ENCODE data around the gene TMEM14C.

TMEM14C gene

GRCh38 chr6:10694302-10695085, 28.4 kb upstream of the TMEM14C start, which contains the start of the genes C6orf52 and PAK1IP1:
Gene C6orf52, minus strand, starts transcription at chr6:10694616. Its CDS starts 7,066 bp downstream, at chr6:10687550.
Gene PAK1IP1, plus strand, starts transcription at chr6:10694972. Its CDS starts 14 bp downstream, at chr6:10694986.
- TF ChIP-seq POLR2A (IDR thresholded peaks at IDR 0.05; ENCODE audit: extremely low read depth, insufficient read length) (peak; percentile 86), MAX (IDR thresholded peaks at IDR 0.05; ENCODE audit: low read depth, low read length) (peak; percentile 98), CTCF (IDR thresholded peaks at IDR 0.05; ENCODE audit: low read depth, low read length) (no peak), MYC (IDR thresholded peaks at IDR 0.05; ENCODE audit: low read depth, low read length) (peak; percentile 96; the same call in 1 of the 2 replicates)
- DNase-seq (ENCODE audit: low read depth) = peak; percentile 96
- peak within 1 kb of the TSS; percentile 87 for H3K4me3 ChIP-seq (ENCODE audit: low read depth, low read length)

GRCh38 chr6:10695086-10695657, 27.7 kb upstream of the TMEM14C start:
- no peak for TF ChIP-seq CTCF (IDR thresholded peaks at IDR 0.05; ENCODE audit: low read depth, low read length)
- TF ChIP-seq MYC (IDR thresholded peaks at IDR 0.05; ENCODE audit: low read depth, low read length) = no peak
- no peak for TF ChIP-seq POLR2A (IDR thresholded peaks at IDR 0.05; ENCODE audit: extremely low read depth, insufficient read length)
- no peak for TF ChIP-seq MAX (IDR thresholded peaks at IDR 0.05; ENCODE audit: low read depth, low read length)
- H3K4me3 ChIP-seq (ENCODE audit: low read depth, low read length) = peak overlapping the region; percentile 87
- peak; percentile 27 for DNase-seq (ENCODE audit: low read depth)

GRCh38 chr6:10696655-10697054, 26.2 kb upstream of the TMEM14C start:
- peak overlapping the region; percentile 87 for H3K4me3 ChIP-seq (ENCODE audit: low read depth, low read length)
- TF ChIP-seq MAX (IDR thresholded peaks at IDR 0.05; ENCODE audit: low read depth, low read length) (no peak), CTCF (IDR thresholded peaks at IDR 0.05; ENCODE audit: low read depth, low read length) (no peak), MYC (IDR thresholded peaks at IDR 0.05; ENCODE audit: low read depth, low read length) (no peak), POLR2A (IDR thresholded peaks at IDR 0.05; ENCODE audit: extremely low read depth, insufficient read length) (no peak)
- no peak for DNase-seq (ENCODE audit: low read depth)

GRCh38 chr6:10713962-10714361, 8.9 kb upstream of the TMEM14C start:
- TF ChIP-seq MYC (IDR thresholded peaks at IDR 0.05; ENCODE audit: low read depth, low read length) (no peak), POLR2A (IDR thresholded peaks at IDR 0.05; ENCODE audit: extremely low read depth, insufficient read length) (no peak), CTCF (IDR thresholded peaks at IDR 0.05; ENCODE audit: low read depth, low read length) (no peak), MAX (IDR thresholded peaks at IDR 0.05; ENCODE audit: low read depth, low read length) (no peak)
- no peak overlapping the region for H3K4me3 ChIP-seq (ENCODE audit: low read depth, low read length)
- no peak for DNase-seq (ENCODE audit: low read depth)

GRCh38 chr6:10719296-10719963, 3.4 kb upstream of the TMEM14C start:
- peak; percentile 56 for DNase-seq (ENCODE audit: low read depth)
- TF ChIP-seq POLR2A (IDR thresholded peaks at IDR 0.05; ENCODE audit: extremely low read depth, insufficient read length) (no peak), MAX (IDR thresholded peaks at IDR 0.05; ENCODE audit: low read depth, low read length) (no peak), MYC (IDR thresholded peaks at IDR 0.05; ENCODE audit: low read depth, low read length) (no peak)
- peak overlapping the region; percentile 70 for H3K4me3 ChIP-seq (ENCODE audit: low read depth, low read length)
